H9 (cell line): ENCODE data around the gene ASAP3. TPM values are rescaled to one million over a fixed set of nuclear protein-coding genes. Genes with fewer than 3 reads are reported as not detected.

Experiments
- DNase-seq: peaks from one replicate; pipeline ENCODE4 v3.0.0-alpha.2; 2017
- H2AFZ ChIP-seq: one replicate; pipeline ENCODE4 v1.6.1; 2013; ENCODE audit warnings: mild to moderate bottlenecking, low read length, control low read depth, moderate library complexity
- H2AK5ac ChIP-seq: 2 replicates; pipeline ENCODE4 v1.6.1; 2013; ENCODE audit warnings: low read length, control low read depth, mixed read lengths; ENCODE audit not compliant: insufficient read length
- H2BK120ac ChIP-seq: one replicate; pipeline ENCODE4 v1.6.1; 2013; ENCODE audit warnings: low read depth, mild to moderate bottlenecking, low read length, control low read depth, inconsistent platforms; ENCODE audit not compliant: poor library complexity, severe bottlenecking
- H2BK12ac ChIP-seq: 2 replicates; pipeline ENCODE4 v1.6.1; 2013; ENCODE audit warnings: low read length, control low read depth, mixed read lengths, low read depth; ENCODE audit not compliant: insufficient read length
- H2BK15ac ChIP-seq: 2 replicates; pipeline ENCODE4 v1.6.1; 2013; ENCODE audit warnings: low read depth, low read length, control low read depth
- H2BK20ac ChIP-seq: one replicate; pipeline ENCODE4 v1.6.1; 2013; ENCODE audit warnings: low read depth, mild to moderate bottlenecking, low read length, control low read depth, inconsistent platforms; ENCODE audit not compliant: poor library complexity, severe bottlenecking
- H2BK5ac ChIP-seq: 2 replicates; pipeline ENCODE4 v1.6.1; 2013; ENCODE audit warnings: low read length, control low read depth, mixed read lengths; ENCODE audit not compliant: insufficient read length
- H3K14ac ChIP-seq: 2 replicates; pipeline ENCODE4 v1.6.1; 2013; ENCODE audit warnings: low read length, control low read depth; ENCODE audit not compliant: insufficient read depth
- H3K18ac ChIP-seq: 2 replicates; pipeline ENCODE4 v1.6.1; 2013; ENCODE audit warnings: low read depth, mild to moderate bottlenecking, mixed read lengths, low read length, control low read depth; ENCODE audit not compliant: insufficient read length
- H3K23ac ChIP-seq: 2 replicates; pipeline ENCODE4 v1.6.1; 2013; ENCODE audit warnings: low read length, control low read depth, mixed read lengths, low read depth; ENCODE audit not compliant: insufficient read length
- H3K23me2 ChIP-seq: 2 replicates; pipeline ENCODE4 v1.6.1; 2013; ENCODE audit warnings: low read depth, mild to moderate bottlenecking, mixed read lengths, low read length, control low read depth; ENCODE audit not compliant: insufficient read length, poor library complexity, severe bottlenecking
- H3K27ac ChIP-seq: 2 replicates; pipeline ENCODE4 v1.5.1; 2013; ENCODE audit warnings: low read length, control low read depth, mixed read lengths, low read depth; ENCODE audit not compliant: insufficient read length
- H3K27me3 ChIP-seq: 2 replicates; pipeline ENCODE4 v1.6.1; 2013; ENCODE audit warnings: low read length, control low read depth, inconsistent platforms; ENCODE audit not compliant: insufficient read depth
- H3K4ac ChIP-seq: 2 replicates; pipeline ENCODE4 v1.6.1; 2013; ENCODE audit warnings: low read depth, mild to moderate bottlenecking, control low read depth, inconsistent platforms, low read length, moderate library complexity
- H3K4me1 ChIP-seq: 2 replicates; pipeline ENCODE4 v1.6.1; 2013; ENCODE audit warnings: low read length, control low read depth, inconsistent platforms; ENCODE audit not compliant: insufficient read depth
- H3K4me2 ChIP-seq: 2 replicates; pipeline ENCODE4 v1.6.1; 2013; ENCODE audit warnings: low read length, control low read depth, mixed read lengths; ENCODE audit not compliant: insufficient read length, insufficient read depth
- H3K56ac ChIP-seq: 2 replicates; pipeline ENCODE4 v1.6.1; 2013; ENCODE audit warnings: low read depth, mild to moderate bottlenecking, mixed read lengths, low read length, control low read depth; ENCODE audit not compliant: insufficient read length
- H3K79me1 ChIP-seq: 2 replicates; pipeline ENCODE4 v1.6.1; 2013; ENCODE audit warnings: low read depth, mild to moderate bottlenecking, moderate library complexity, low read length, control low read depth, inconsistent platforms; ENCODE audit not compliant: insufficient read depth, poor library complexity, severe bottlenecking
- H3K79me2 ChIP-seq: 2 replicates; pipeline ENCODE4 v1.6.1; 2013; ENCODE audit warnings: low read length, control low read depth, inconsistent platforms; ENCODE audit not compliant: insufficient read depth
- H3K9ac ChIP-seq: 2 replicates; pipeline ENCODE4 v1.6.1; 2013; ENCODE audit warnings: low read length, control low read depth, mixed read lengths; ENCODE audit not compliant: insufficient read length; ENCODE audit errors: extremely low read depth
- H3K9me3 ChIP-seq: one replicate; pipeline ENCODE4 v1.6.1; 2013; ENCODE audit warnings: low read depth, low read length, inconsistent platforms; ENCODE audit not compliant: control insufficient read depth
- H3T11ph ChIP-seq: one replicate; pipeline ENCODE4 v1.6.1; 2013; ENCODE audit warnings: mild to moderate bottlenecking, low read length, control low read depth, inconsistent platforms
- H4K20me1 ChIP-seq: one replicate; pipeline ENCODE4 v1.6.1; 2013; ENCODE audit not compliant: control insufficient read depth, insufficient read length, insufficient read depth
- H4K5ac ChIP-seq: 2 replicates; pipeline ENCODE4 v1.6.1; 2013; ENCODE audit warnings: low read depth, mild to moderate bottlenecking, mixed read lengths, low read length, control low read depth; ENCODE audit not compliant: insufficient read length
- H4K8ac ChIP-seq: replicated peaks from 2 replicates; pipeline ENCODE4 v1.6.1; 2013; ENCODE audit warnings: low read length, control low read depth, mixed read lengths, low read depth; ENCODE audit not compliant: insufficient read length
- H4K91ac ChIP-seq: 2 replicates; pipeline ENCODE4 v1.6.1; 2013; ENCODE audit warnings: low read depth, mild to moderate bottlenecking, moderate library complexity, mixed read lengths, low read length, control low read depth; ENCODE audit not compliant: insufficient read length
- H3K27ac Mint-ChIP-seq, 3 experiments: 2 replicates in 2 of 3; 3 replicates in 1 of 3; pipeline ENCODE4 v1.8.0; 2020 to 2021; ENCODE audit warnings: mixed read lengths in 3 of 3, mild to moderate bottlenecking in 1 of 3, moderate library complexity in 1 of 3
- H3K27me3 Mint-ChIP-seq: 2 replicates; pipeline ENCODE4 v1.8.0; 2021; ENCODE audit warnings: low read depth, mild to moderate bottlenecking, moderate library complexity, mixed read lengths
- H3K36me3 Mint-ChIP-seq, 3 experiments: 2 replicates in 2 of 3; 3 replicates in 1 of 3; pipeline ENCODE4 v1.8.0; 2020 to 2021; ENCODE audit warnings: low read depth in 3 of 3, mixed read lengths in 3 of 3; ENCODE audit not compliant: insufficient read depth in 1 of 3
- H3K4me1 Mint-ChIP-seq, 2 experiments: 2 replicates each; pipeline ENCODE4 v1.8.0; 2020; ENCODE audit warnings: mixed read lengths in 2 of 2
- H3K4me3 Mint-ChIP-seq, 2 experiments: 2 replicates in 1 of 2; 3 replicates in 1 of 2; pipeline ENCODE4 v1.8.0; 2020 to 2021; ENCODE audit warnings: mild to moderate bottlenecking in 2 of 2, mixed read lengths in 2 of 2, moderate library complexity in 1 of 2
- H3K9me3 Mint-ChIP-seq, 2 experiments: 2 replicates in 1 of 2; 3 replicates in 1 of 2; pipeline ENCODE4 v1.8.0; 2020; ENCODE audit warnings: mild to moderate bottlenecking in 2 of 2, mixed read lengths in 2 of 2, moderate library complexity in 1 of 2
- WGBS: extraction: QIAGEN DNeasy Blood & Tissue Kit; methylation state at CpG from one replicate; pipeline ENCODE4 v1.1.7; 2013; ENCODE audit warnings: missing lambda C conversion rate, low lambda C conversion rate, mixed read lengths; ENCODE audit not compliant: insufficient read length; ENCODE audit errors: extremely low coverage; 5-methylcytosine and 5-hydroxymethylcytosine counted together
- total RNA-seq: library from RNA; stranded (reverse); gene quantifications from 2 replicates; pipeline ENCODE4 v1.2.1, GENCODE V29; 2021
- TF ChIP-seq, protein P1 (sequence below): fragments of 200-600 bp; sonication (generic); conservative IDR thresholded peaks from 3 replicates; pipeline ENCODE4 v1.8.0; 2021; ENCODE audit warnings: antibody characterized with exemption, mild to moderate bottlenecking

Gene ASAP3
- total RNA-seq, 1 experiment from 2014 or later: 26.7 TPM

DNA sequence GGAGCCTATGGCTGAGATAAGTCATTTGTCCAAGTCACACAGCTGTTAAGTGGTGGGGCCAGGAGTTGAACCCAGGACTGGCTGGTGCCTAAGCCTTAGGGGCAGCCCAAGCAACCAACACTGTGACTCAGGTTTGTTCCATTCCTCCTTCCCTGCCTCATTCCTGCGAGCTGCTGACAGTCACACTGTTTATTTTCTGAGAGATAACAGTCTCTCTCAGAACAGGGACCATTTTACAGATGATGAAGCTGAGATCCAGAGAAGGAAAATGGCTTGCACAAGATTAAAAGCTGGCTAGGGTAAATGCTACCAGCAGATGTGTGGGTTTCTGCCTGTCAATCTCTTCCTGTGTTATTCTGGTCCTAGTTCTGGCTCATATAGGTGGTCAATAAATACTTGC lies 35.1 kb downstream of the ASAP3 start:
- DNase-seq: no peak
- H3T11ph ChIP-seq: no peak overlapping the region
- H3K23ac ChIP-seq: no peak overlapping the region
- no peak overlapping the region for H3K56ac ChIP-seq
- no peak overlapping the region for H2AFZ ChIP-seq
- Mint-ChIP-seq H3K4me3 (no peak overlapping the region), H3K27me3 (no peaks in the 10 kb centered on the region), H3K36me3 (peaks cover 0 to 16% (median 3%) of the 10 kb centered on the region in 3 experiments; a peak in 5 of 7 replicates), H3K27ac (no peak overlapping the region), H3K4me1 (no peaks in the 10 kb centered on the region), H3K9me3 (no peaks in the 10 kb centered on the region)
- H3K9ac ChIP-seq: no peak overlapping the region
- H4K20me1 ChIP-seq: no peaks in the 10 kb centered on the region
- H2BK15ac ChIP-seq: no peak overlapping the region
- no peaks in the 10 kb centered on the region for H3K9me3 ChIP-seq
- H3K27me3 ChIP-seq: no peaks in the 10 kb centered on the region
- H3K4me1 ChIP-seq: no peaks in the 10 kb centered on the region
- no peak overlapping the region for H2BK5ac ChIP-seq
- no peak overlapping the region for H2AK5ac ChIP-seq
- H3K79me1 ChIP-seq: no peaks in the 10 kb centered on the region
- H2BK120ac ChIP-seq: no peak overlapping the region
- no CpG with 5 or more reads among the region's 1 CpG for WGBS
- H3K27ac ChIP-seq: no peak overlapping the region
- H3K18ac ChIP-seq: no peak overlapping the region
- no peak overlapping the region for H2BK20ac ChIP-seq
- no peak overlapping the region for H4K5ac ChIP-seq
- no peak overlapping the region for H3K4me2 ChIP-seq
- no peak overlapping the region for H4K91ac ChIP-seq
- TF ChIP-seq, protein P1, sequence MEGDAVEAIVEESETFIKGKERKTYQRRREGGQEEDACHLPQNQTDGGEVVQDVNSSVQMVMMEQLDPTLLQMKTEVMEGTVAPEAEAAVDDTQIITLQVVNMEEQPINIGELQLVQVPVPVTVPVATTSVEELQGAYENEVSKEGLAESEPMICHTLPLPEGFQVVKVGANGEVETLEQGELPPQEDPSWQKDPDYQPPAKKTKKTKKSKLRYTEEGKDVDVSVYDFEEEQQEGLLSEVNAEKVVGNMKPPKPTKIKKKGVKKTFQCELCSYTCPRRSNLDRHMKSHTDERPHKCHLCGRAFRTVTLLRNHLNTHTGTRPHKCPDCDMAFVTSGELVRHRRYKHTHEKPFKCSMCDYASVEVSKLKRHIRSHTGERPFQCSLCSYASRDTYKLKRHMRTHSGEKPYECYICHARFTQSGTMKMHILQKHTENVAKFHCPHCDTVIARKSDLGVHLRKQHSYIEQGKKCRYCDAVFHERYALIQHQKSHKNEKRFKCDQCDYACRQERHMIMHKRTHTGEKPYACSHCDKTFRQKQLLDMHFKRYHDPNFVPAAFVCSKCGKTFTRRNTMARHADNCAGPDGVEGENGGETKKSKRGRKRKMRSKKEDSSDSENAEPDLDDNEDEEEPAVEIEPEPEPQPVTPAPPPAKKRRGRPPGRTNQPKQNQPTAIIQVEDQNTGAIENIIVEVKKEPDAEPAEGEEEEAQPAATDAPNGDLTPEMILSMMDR: no peak
- H2BK12ac ChIP-seq: no peak overlapping the region
- H3K23me2 ChIP-seq: no peaks in the 10 kb centered on the region
- no peaks in the 10 kb centered on the region for H3K79me2 ChIP-seq
- no peak overlapping the region for H3K4ac ChIP-seq
- H4K8ac ChIP-seq: no peak overlapping the region
- no peak overlapping the region for H3K14ac ChIP-seq
